Natural killer cell (primary cell): Measurements from ENCODE around the gene ARL4D. TPM values are rescaled to one million over a fixed set of nuclear protein-coding genes. Genes with fewer than 3 reads are reported as not detected.

Experiments used
- ATAC-seq, 3 donors: fragments of 150-1000 bp in 2 of 3; fragments of 200-7000 bp in 1 of 3; cut with Tn5 transposase; 1 replicate in 1 of 3; 2 replicates in 2 of 3; pipeline ENCODE4 v1.10.0; 2021; ENCODE audit warnings: mild to moderate bottlenecking in 2 of 3, moderate library complexity in 2 of 3
- DNase-seq, 2 donors: peaks; one replicate each; pipeline versions ENCODE4 v3.0.0 to v3.0.0-alpha.2; 2013 to 2021; ENCODE audit warnings: mixed read lengths in 1 of 2
- H3K27ac ChIP-seq: one replicate; pipeline ENCODE4 v1.5.1; 2013; ENCODE audit warnings: mild to moderate bottlenecking, low read length
- H3K27me3 ChIP-seq: one replicate; pipeline ENCODE4 v1.6.1; 2013; ENCODE audit warnings: low read length; ENCODE audit not compliant: control insufficient read depth, insufficient read depth
- H3K36me3 ChIP-seq: one replicate; pipeline ENCODE4 v1.6.1; 2013; ENCODE audit warnings: low read length; ENCODE audit not compliant: control insufficient read depth, insufficient read depth
- H3K4me1 ChIP-seq: one replicate; pipeline ENCODE4 v1.6.1; 2013; ENCODE audit warnings: low read length; ENCODE audit not compliant: control insufficient read depth, insufficient read depth
- H3K4me3 ChIP-seq: one replicate; pipeline ENCODE4 v1.5.1; 2013; ENCODE audit warnings: low read length
- H3K9me3 ChIP-seq: one replicate; pipeline ENCODE4 v1.6.1; 2013; ENCODE audit warnings: low read length; ENCODE audit not compliant: control insufficient read depth, insufficient read depth
- H3K27ac Mint-ChIP-seq, 2 donors: one replicate each; pipeline ENCODE4 v1.8.0; 2022; ENCODE audit warnings: mild to moderate bottlenecking in 2 of 2, mixed read lengths in 2 of 2, moderate library complexity in 1 of 2
- H3K27me3 Mint-ChIP-seq, 2 donors: one replicate each; pipeline ENCODE4 v1.8.0; 2022; ENCODE audit warnings: low read depth in 2 of 2, mixed read lengths in 2 of 2
- H3K36me3 Mint-ChIP-seq: one replicate; pipeline ENCODE4 v1.8.0; 2022; ENCODE audit warnings: mixed read lengths
- H3K4me1 Mint-ChIP-seq, 2 donors: one replicate each; pipeline ENCODE4 v1.8.0; 2022; ENCODE audit warnings: mixed read lengths in 2 of 2
- H3K4me3 Mint-ChIP-seq: one replicate; pipeline ENCODE4 v1.8.0; 2022; ENCODE audit warnings: mild to moderate bottlenecking, moderate library complexity, mixed read lengths
- H3K9me3 Mint-ChIP-seq, 2 donors: one replicate each; pipeline ENCODE4 v1.8.0; 2022; ENCODE audit warnings: mixed read lengths in 2 of 2
- CTCF ChIP-seq: fragments of 200-600 bp; IDR thresholded peaks from one replicate; pipeline ENCODE4 v1.8.0; 2022; ENCODE audit warnings: antibody characterized with exemption
- WGBS: methylation state at CpG from one replicate; pipeline ENCODE4 v1.1.7; 2013; ENCODE audit warnings: missing lambda C conversion rate; ENCODE audit not compliant: insufficient coverage; 5-methylcytosine and 5-hydroxymethylcytosine counted together
- intact Hi-C: fragments of 100-400 bp; cut with micrococcal nuclease; formaldehyde crosslinking; loops from one replicate; pipeline ENCODE4 v1.14.2; 2022
- total RNA-seq, 4 donors: library from RNA; stranded (reverse); fragments of 120-200 nt in 1 of 4; gene quantifications; one replicate each; pipeline versions ENCODE4 v1.2.3 to v1.2.4, GENCODE V29; 2013 to 2022

ARL4D gene
- total RNA-seq, 3 donors from 2014 or later (not counting 1 experiment from before 2014, with no cell fraction given), result 4.1 to 6.9 (median 5.3) TPM

GRCh38 chr17:43351691-43352090 is 47.1 kb upstream of the ARL4D start:
- DNase-seq, result no peak
- no peak overlapping the region for H3K27ac Mint-ChIP-seq
- H3K27ac ChIP-seq, result no peak overlapping the region
- H3K4me1 Mint-ChIP-seq, result no peaks in the 10 kb centered on the region
- H3K9me3 ChIP-seq, result peaks cover 43% of the 10 kb centered on the region
- intact Hi-C loops, result no loop called here
- H3K36me3 Mint-ChIP-seq, result peaks cover 6% of the 10 kb centered on the region
- no peaks in the 10 kb centered on the region for H3K27me3 Mint-ChIP-seq
- TF ChIP-seq CTCF, result no peak
- WGBS, result 89% methylated on average over 8 of the region's 8 CpGs
- H3K9me3 Mint-ChIP-seq, result peaks cover 0 to 3% of the 10 kb centered on the region in 2 donors
- no peak overlapping the region for H3K4me3 ChIP-seq
- no peak for ATAC-seq
- no peaks in the 10 kb centered on the region for H3K4me1 ChIP-seq
- H3K4me3 Mint-ChIP-seq, result no peak overlapping the region
- no peaks in the 10 kb centered on the region for H3K36me3 ChIP-seq
- no peaks in the 10 kb centered on the region for H3K27me3 ChIP-seq

DNA sequence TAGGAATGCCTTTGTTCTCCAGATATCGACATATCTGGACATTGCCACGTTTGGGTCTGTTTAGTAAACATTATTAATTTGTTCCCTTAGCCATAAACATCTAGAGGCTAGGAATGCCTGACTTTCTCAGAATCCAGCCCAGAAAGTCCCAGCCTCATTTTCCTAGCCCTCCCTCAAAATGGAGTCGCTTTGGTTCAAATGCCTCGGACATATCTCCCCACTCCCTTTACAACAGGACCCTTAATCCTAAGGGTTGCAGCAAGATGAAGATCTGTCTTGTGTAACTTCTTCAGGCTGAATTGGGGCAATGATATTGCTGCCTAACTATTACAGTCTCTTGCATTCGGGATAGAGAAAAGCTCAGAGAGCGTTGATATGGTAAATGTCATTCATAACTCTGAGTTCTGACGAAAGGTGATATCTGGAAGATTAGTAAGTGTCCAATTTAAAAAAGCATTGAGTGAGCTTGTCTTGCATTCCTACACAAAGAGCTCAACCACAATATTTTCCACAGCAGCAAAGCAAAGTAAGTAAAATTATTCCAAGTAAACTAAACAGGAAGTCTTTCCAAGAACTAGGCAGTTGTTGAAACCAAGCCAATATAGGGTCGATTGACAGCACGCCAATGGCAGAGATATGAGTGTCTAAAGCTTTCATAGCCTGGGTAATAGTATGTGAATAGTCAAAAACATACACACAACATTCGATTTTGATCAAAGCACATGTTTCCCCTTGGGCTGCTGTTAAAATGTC is 46.0 kb upstream of the ARL4D start:
- Mint-ChIP-seq H3K4me1 (no peaks in the 10 kb centered on the region), H3K4me3 (no peak overlapping the region), H3K36me3 (peaks cover 6% of the 10 kb centered on the region), H3K27ac (no peak overlapping the region), H3K27me3 (no peaks in the 10 kb centered on the region), H3K9me3 (peaks cover 0 to 3% of the 10 kb centered on the region in 2 donors)
- Histone ChIP-seq H3K27ac (no peak overlapping the region), H3K9me3 (peaks cover 33% of the 10 kb centered on the region), H3K4me1 (no peaks in the 10 kb centered on the region), H3K27me3 (no peaks in the 10 kb centered on the region), H3K4me3 (no peak overlapping the region), H3K36me3 (no peaks in the 10 kb centered on the region)
- intact Hi-C loops, result no loop called here
- 90% methylated on average over 9 of the region's 10 CpGs for WGBS
- DNase-seq, result no peak
- ATAC-seq, result no peak
- TF ChIP-seq CTCF, result no peak

DNA sequence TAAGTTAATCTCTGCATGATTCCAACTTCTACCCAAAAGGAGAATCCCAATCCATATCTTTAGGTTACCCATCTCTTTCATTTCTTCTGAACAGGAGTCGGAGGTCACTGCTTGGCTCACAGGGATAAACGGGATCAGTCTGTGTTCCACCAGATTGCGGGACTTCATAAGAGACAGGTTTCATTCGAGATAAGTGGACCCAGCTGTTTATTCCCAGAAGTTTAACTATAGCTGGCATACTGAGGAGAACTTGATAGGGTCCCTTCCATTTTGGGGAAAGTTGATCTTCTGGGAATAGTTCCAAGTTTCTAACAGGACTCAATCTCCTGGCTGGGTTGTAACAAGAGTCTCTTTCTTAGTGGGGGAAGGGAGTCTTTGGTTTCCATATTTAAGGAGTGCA is 45.4 kb upstream of the ARL4D start:
- Histone ChIP-seq H3K27me3 (no peaks in the 10 kb centered on the region), H3K27ac (no peak overlapping the region), H3K9me3 (peaks cover 27% of the 10 kb centered on the region), H3K4me1 (no peaks in the 10 kb centered on the region), H3K4me3 (no peak overlapping the region), H3K36me3 (no peaks in the 10 kb centered on the region)
- Mint-ChIP-seq H3K4me3 (no peak overlapping the region), H3K27me3 (peaks cover 0 to 3% of the 10 kb centered on the region in 2 donors), H3K4me1 (no peaks in the 10 kb centered on the region), H3K9me3 (peaks cover 0 to 3% of the 10 kb centered on the region in 2 donors), H3K36me3 (peaks cover 6% of the 10 kb centered on the region), H3K27ac (no peak overlapping the region)
- 97% methylated on average over 4 of the region's 4 CpGs for WGBS
- DNase-seq (no peak), ATAC-seq (no peak)
- no peak for TF ChIP-seq CTCF
- intact Hi-C loops, result no loop called here

GRCh38 chr17:43354371-43354770 is 44.4 kb upstream of the ARL4D start:
- H3K4me3 ChIP-seq, result no peak overlapping the region
- Mint-ChIP-seq H3K27ac (no peak overlapping the region), H3K9me3 (peaks cover 0 to 3% of the 10 kb centered on the region in 2 donors), H3K4me3 (no peak overlapping the region), H3K36me3 (peaks cover 5% of the 10 kb centered on the region), H3K27me3 (peaks cover 0 to 3% of the 10 kb centered on the region in 2 donors), H3K4me1 (peaks cover under 1 to 3% of the 10 kb centered on the region in 2 donors)
- H3K36me3 ChIP-seq, result no peaks in the 10 kb centered on the region
- peaks cover 17% of the 10 kb centered on the region for H3K9me3 ChIP-seq
- no peaks in the 10 kb centered on the region for H3K27me3 ChIP-seq
- H3K27ac ChIP-seq, result no peak overlapping the region
- DNase-seq, result no peak
- WGBS, result 100% methylated on average over 2 of the region's 2 CpGs
- peaks cover 1% of the 10 kb centered on the region for H3K4me1 ChIP-seq
- intact Hi-C loops, result no loop called here
- ATAC-seq, result no peak
- TF ChIP-seq CTCF, result no peak
